Measurements from ENCODE around the gene DOCK3. TPM values are rescaled to one million over a fixed set of nuclear protein-coding genes. Genes with fewer than 3 reads are reported as not detected.

DOCK3 gene
- total RNA-seq, 2 donors from 2014 or later, result 0.02 to 0.32 TPM

DNA sequence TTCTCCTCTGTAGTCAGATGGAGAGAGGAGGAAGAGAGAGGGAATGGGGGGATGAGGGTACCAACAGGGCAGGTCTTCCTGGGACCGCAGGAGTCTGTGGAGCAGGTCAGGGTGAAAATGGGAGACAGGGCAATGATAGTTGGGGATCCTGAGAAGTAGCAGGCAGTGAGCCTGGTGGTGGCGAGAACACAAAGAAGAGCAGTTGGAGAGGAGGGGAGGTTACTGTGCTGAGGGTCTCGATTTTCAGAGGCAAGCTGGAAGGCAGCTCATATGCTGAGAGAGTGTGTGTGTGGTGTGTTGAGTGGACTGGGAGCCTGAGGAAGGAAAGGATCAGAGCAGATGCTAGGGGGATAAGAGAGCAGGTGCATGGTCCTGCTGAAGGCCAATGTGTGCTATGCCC is 2.1 kb upstream of the DOCK3 start:
- Histone ChIP-seq H3K36me3 (no peaks in the 10 kb centered on the region), H3K27ac (no peak overlapping the region), H3K4me3 (no peak overlapping the region), H3K4me1 (no peaks in the 10 kb centered on the region), H3K9me3 (no peaks in the 10 kb centered on the region), H3K9ac (ENCODE audit: low read depth in 2 of 2, low read length in 2 of 2) (no peak overlapping the region), H3K27me3 (peaks cover 28% of the 10 kb centered on the region)
- TF ChIP-seq, protein P1, sequence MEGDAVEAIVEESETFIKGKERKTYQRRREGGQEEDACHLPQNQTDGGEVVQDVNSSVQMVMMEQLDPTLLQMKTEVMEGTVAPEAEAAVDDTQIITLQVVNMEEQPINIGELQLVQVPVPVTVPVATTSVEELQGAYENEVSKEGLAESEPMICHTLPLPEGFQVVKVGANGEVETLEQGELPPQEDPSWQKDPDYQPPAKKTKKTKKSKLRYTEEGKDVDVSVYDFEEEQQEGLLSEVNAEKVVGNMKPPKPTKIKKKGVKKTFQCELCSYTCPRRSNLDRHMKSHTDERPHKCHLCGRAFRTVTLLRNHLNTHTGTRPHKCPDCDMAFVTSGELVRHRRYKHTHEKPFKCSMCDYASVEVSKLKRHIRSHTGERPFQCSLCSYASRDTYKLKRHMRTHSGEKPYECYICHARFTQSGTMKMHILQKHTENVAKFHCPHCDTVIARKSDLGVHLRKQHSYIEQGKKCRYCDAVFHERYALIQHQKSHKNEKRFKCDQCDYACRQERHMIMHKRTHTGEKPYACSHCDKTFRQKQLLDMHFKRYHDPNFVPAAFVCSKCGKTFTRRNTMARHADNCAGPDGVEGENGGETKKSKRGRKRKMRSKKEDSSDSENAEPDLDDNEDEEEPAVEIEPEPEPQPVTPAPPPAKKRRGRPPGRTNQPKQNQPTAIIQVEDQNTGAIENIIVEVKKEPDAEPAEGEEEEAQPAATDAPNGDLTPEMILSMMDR (IDR thresholded peaks at IDR 0.05), result no peak
- DNase-seq, result no peak
- intact Hi-C loops (cut with DNase I), result no loop called here

DNA sequence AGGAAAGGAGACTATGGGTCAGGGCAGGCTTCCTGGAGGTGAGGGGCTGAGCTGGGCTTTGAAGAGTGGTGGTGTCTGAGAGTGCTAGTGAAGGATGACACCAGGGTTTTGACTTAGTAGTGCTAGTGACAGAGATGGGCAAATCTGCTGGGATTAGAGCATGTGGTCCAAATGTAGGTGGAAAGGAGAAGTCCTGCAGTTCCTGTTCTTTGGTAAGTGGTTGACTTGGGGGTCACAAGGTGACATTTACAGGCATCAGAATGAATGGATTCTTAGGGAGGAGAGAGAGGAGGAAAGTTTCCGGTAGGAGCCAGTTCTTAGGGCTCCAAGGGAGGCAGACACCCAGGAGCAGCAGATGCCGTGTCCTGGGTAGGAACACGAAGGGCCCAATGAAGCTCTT is 796 bp upstream of the DOCK3 start:
- no peaks in the 10 kb centered on the region for H3K36me3 ChIP-seq
- no peaks in the 10 kb centered on the region for H3K4me1 ChIP-seq
- no peak overlapping the region for H3K27ac ChIP-seq
- H3K9ac ChIP-seq (ENCODE audit: low read depth in 2 of 2, low read length in 2 of 2), result no peak overlapping the region
- DNase-seq, result no peak
- no peaks in the 10 kb centered on the region for H3K9me3 ChIP-seq
- TF ChIP-seq, protein P1 (IDR thresholded peaks at IDR 0.05), result no peak
- peaks cover 38% of the 10 kb centered on the region for H3K27me3 ChIP-seq
- no peak overlapping the region for H3K4me3 ChIP-seq
- intact Hi-C loops (cut with DNase I), result no loop called here

DNA sequence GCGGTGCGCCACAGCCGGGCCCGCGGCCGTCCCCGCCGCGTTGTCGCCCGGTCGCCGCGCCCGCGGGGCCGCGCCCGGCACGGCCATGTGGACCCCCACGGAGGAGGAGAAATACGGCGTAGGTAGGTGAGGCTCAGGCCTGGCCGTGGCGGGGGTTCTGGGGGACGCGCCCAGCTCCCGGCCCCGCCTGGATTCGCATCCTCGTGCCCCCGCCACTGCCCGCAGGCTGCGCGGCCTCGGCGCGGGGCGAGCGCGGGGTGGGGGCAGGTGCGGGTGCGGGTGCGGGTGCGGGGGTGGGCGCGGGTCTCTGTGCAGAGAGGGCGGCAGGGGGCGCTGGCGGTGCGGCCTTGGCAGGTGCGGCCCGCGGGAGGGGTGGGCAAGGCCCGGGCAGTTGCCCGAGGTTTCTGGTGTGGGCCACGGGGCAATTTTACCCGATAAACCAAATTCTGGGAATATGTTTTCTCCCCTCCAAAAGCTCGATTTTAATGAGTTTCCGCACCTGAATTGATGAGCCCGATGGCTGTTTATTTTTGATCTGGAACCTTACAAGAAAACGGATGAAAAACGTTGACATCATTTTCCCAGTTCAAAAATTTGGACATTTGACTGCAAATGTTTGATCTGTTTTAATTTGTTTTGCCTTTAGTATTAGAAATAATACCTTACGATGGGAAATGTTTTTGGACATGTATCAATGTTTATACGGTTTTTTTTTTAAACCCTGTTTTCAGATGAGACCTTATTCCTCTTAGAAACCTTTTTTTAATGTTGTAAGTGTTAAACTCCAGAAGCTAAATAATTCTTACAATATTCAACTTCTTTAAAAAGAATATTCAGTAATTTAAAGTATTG is 678 bp downstream of the DOCK3 start:
- Histone ChIP-seq H3K9ac (ENCODE audit: low read depth in 2 of 2, low read length in 2 of 2) (no peak overlapping the region), H3K27me3 (peaks cover 39% of the 10 kb centered on the region), H3K27ac (no peak overlapping the region), H3K4me1 (no peaks in the 10 kb centered on the region), H3K4me3 (peak overlapping the region; percentile 23), H3K9me3 (no peaks in the 10 kb centered on the region), H3K36me3 (no peaks in the 10 kb centered on the region)
- intact Hi-C loops (cut with DNase I), result no loop called here
- TF ChIP-seq, protein P1 (IDR thresholded peaks at IDR 0.05), result no peak
- DNase-seq, result no peak

DNA sequence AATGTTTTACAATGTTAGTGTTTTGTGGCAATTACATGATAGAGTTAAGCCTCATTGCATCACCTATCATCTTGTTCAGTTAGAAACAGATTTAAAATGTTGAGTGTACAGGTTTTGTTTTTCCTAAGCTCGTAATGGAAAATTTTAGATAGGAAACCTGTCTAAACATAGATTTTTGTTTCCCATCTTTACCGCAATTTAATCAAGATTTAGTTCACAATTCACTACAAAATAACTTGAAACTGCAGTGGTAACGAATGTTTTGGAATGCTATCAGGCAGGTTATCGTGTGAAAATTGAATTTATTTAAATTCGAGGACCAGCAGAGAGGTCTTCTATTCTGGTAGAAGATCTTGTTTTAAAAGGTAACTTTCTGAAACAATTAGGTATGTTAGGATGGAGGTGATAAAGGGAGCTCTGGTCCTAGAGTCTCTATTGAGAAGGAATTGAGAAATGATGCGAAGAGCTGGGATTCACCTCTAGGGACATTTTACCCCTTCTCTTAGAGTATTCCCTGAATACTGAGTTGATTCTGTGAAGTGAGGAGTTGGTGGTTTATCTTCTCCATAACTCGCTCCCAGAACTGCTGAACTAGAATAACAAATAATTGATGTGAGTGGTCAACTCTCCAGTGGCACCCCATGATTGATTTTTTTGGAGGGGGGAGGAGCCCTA is 1.4 kb downstream of the DOCK3 start:
- Histone ChIP-seq H3K9ac (ENCODE audit: low read depth in 2 of 2, low read length in 2 of 2) (no peak overlapping the region), H3K27ac (no peak overlapping the region), H3K27me3 (peaks cover 39% of the 10 kb centered on the region), H3K36me3 (no peaks in the 10 kb centered on the region), H3K4me3 (no peak overlapping the region), H3K4me1 (no peaks in the 10 kb centered on the region), H3K9me3 (no peaks in the 10 kb centered on the region)
- no peak for DNase-seq
- intact Hi-C loops (cut with DNase I), result no loop called here
- TF ChIP-seq, protein P1 (IDR thresholded peaks at IDR 0.05), result no peak

DNA sequence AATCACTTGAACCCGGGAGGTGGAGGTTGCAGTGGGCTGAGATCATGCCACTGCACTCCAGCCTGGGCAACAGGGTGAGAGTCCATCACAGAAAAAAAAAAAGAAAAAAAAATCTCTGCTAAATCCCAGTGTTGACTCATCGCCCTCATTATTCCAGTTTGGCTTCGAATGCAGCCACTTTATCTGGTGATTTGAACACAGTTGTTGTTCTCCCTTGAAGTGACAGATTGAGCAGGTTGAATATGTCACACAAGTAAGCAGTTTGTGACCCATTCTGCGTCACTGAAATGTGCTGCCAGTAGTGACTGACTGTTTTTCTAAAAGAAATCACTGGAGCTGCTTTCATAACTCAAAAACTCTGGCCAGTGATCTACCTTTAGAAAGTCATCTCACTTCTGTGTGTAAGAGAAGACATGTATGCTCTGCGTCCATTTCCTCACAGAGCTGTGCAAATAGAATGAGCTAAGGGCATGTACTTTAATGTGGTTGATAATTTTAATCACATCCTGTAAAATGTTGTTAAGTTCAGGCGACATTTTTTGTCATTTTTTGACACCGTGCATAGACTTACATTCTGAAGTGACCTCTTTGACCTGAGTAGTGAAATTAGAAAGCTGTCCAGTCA is 12.5 kb downstream of the DOCK3 start:
- H3K4me1 ChIP-seq, result no peaks in the 10 kb centered on the region
- no peaks in the 10 kb centered on the region for H3K9me3 ChIP-seq
- no peak overlapping the region for H3K27ac ChIP-seq
- no peaks in the 10 kb centered on the region for H3K27me3 ChIP-seq
- DNase-seq, result no peak
- TF ChIP-seq, protein P1 (IDR thresholded peaks at IDR 0.05), result no peak
- intact Hi-C loops (cut with DNase I), result no loop called here
- no peak overlapping the region for H3K4me3 ChIP-seq
- no peaks in the 10 kb centered on the region for H3K36me3 ChIP-seq
- H3K9ac ChIP-seq (ENCODE audit: low read depth in 2 of 2, low read length in 2 of 2), result no peak overlapping the region
